ENCODE data around the gene NEK4.

DNA sequence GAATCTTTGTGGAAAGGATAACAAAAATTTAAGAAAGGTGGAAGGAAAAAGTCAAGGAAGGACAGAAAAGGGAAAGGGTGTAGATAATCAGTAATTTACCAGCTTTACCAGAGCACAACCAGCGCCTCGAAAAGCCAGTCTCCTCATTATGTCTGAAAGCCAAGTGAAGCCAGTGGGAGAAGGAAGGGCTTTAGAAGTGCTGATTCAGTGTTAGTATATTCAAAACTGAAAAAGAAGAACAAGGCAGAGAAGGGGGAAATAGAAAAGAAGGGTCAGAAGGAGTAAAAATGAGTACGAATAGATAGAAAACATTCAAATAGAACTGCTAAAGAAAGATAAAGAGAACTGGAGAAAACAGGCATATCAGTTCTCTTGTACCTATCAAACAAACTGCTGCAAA, 89.1 kb downstream of the NEK4 start:
- TF ChIP-seq TEAD4 (IDR thresholded peaks at IDR 0.05), result no peak
- no peak for TF ChIP-seq TAF1 (IDR thresholded peaks at IDR 0.05; ENCODE audit: low read depth)
- TF ChIP-seq, protein P1, sequence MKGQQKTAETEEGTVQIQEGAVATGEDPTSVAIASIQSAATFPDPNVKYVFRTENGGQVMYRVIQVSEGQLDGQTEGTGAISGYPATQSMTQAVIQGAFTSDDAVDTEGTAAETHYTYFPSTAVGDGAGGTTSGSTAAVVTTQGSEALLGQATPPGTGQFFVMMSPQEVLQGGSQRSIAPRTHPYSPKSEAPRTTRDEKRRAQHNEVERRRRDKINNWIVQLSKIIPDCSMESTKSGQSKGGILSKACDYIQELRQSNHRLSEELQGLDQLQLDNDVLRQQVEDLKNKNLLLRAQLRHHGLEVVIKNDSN (IDR thresholded peaks at IDR 0.05), result no peak
- TF ChIP-seq RAD21 (IDR thresholded peaks at IDR 0.05; ENCODE audit: low read depth), result no peak
- TF ChIP-seq EGR1 (IDR thresholded peaks at IDR 0.05), result no peak

Data from Ishikawa (cell line).